CD8-positive, alpha-beta memory T cell (primary cell): ENCODE data around the gene CA6. TPM values are rescaled to one million over a fixed set of nuclear protein-coding genes. Genes with fewer than 3 reads are reported as not detected.
"Not testable (repeated sequence)": the region's sequence is repeated elsewhere in the genome, so short reads cannot be mapped to it uniquely, and the experiment has no call there.

Experiments used
- CTCF ChIA-PET: fragments of 350-600 bp; sonication (Branson Sonifier 250); formaldehyde crosslinking; loops from one replicate; lab custom pipeline; 2021; ENCODE audit warnings: antibody characterized with exemption; lab: Charles Lee
- POLR2A ChIA-PET: fragments of 350-600 bp; sonication (Branson Sonifier 250); formaldehyde crosslinking; loops from one replicate; lab custom pipeline; 2021; ENCODE audit warnings: antibody characterized with exemption; lab: Charles Lee
- DNase-seq, 5 donors: peaks; one replicate each; pipeline versions ENCODE4 v3.0.0 to v3.0.0-alpha.2; 2020 to 2022; ENCODE audit warnings: mixed read lengths in 1 of 5
- H3K27ac ChIP-seq: one replicate; pipeline ENCODE4 v1.7.0; 2013; ENCODE audit warnings: low read depth, mild to moderate bottlenecking, low read length, moderate library complexity
- H3K27me3 ChIP-seq: 2 replicates; pipeline ENCODE4 v1.7.0; 2013; ENCODE audit warnings: low read length, mild to moderate bottlenecking; ENCODE audit not compliant: insufficient read depth, poor library complexity, severe bottlenecking
- H3K36me3 ChIP-seq: 2 replicates; pipeline ENCODE4 v1.7.0; 2013; ENCODE audit warnings: mild to moderate bottlenecking, low read length, moderate library complexity; ENCODE audit not compliant: insufficient read depth
- H3K4me1 ChIP-seq: 2 replicates; pipeline ENCODE4 v1.7.0; 2013; ENCODE audit warnings: mild to moderate bottlenecking, low read length, moderate library complexity; ENCODE audit not compliant: insufficient read depth
- H3K4me3 ChIP-seq: 2 replicates; pipeline ENCODE4 v1.7.0; 2013; ENCODE audit warnings: mild to moderate bottlenecking, low read length
- H3K9me3 ChIP-seq: 2 replicates; pipeline ENCODE4 v1.7.0; 2013; ENCODE audit warnings: mild to moderate bottlenecking, low read length
- H3K27ac Mint-ChIP-seq, 8 donors: one replicate each; pipeline ENCODE4 v1.8.0; 2020 to 2021; ENCODE audit warnings: mixed read lengths in 8 of 8, mild to moderate bottlenecking in 6 of 8, inconsistent platforms in 3 of 8, moderate library complexity in 3 of 8
- H3K27me3 Mint-ChIP-seq, 2 donors: one replicate each; pipeline ENCODE4 v1.8.0; 2020 to 2021; ENCODE audit warnings: mixed read lengths in 2 of 2, mild to moderate bottlenecking in 1 of 2, moderate library complexity in 1 of 2
- H3K36me3 Mint-ChIP-seq, 3 donors: one replicate each; pipeline ENCODE4 v1.8.0; 2020 to 2021; ENCODE audit warnings: mixed read lengths in 3 of 3, inconsistent platforms in 1 of 3, mild to moderate bottlenecking in 1 of 3
- H3K4me1 Mint-ChIP-seq, 3 donors: one replicate each; pipeline ENCODE4 v1.8.0; 2020 to 2021; ENCODE audit warnings: mixed read lengths in 3 of 3, inconsistent platforms in 1 of 3, mild to moderate bottlenecking in 1 of 3
- H3K4me3 Mint-ChIP-seq, 7 donors: one replicate each; pipeline ENCODE4 v1.8.0; 2020 to 2021; ENCODE audit warnings: mixed read lengths in 7 of 7, mild to moderate bottlenecking in 6 of 7, moderate library complexity in 4 of 7, inconsistent platforms in 2 of 7
- H3K9me3 Mint-ChIP-seq, 5 donors: one replicate each; pipeline ENCODE4 v1.8.0; 2020 to 2022; ENCODE audit warnings: mixed read lengths in 5 of 5, mild to moderate bottlenecking in 3 of 5, moderate library complexity in 2 of 5, inconsistent platforms in 1 of 5
- polyA plus RNA-seq: library from polyadenylated mRNA; unstranded; fragments of 300-500 nt; fragmentation: Illumina TruSeq; gene quantifications from one replicate; pipeline ENCODE4 v1.2.3, GENCODE V29; 2021
- total RNA-seq, 2 experiments: library from RNA; stranded (reverse); gene quantifications; one replicate each; pipeline ENCODE4 v1.2.3, GENCODE V29; 2021

The CA6 gene
- total and polyA plus RNA-seq, 3 experiments from 2014 or later, result 1.2 to 3.7 (median 1.4) TPM

- H3K4me1 ChIP-seq, result no peaks in the 10 kb centered on the region
- CTCF ChIA-PET, result no interaction called here
- H3K27ac Mint-ChIP-seq, result peak overlapping the region in 1 of 8 donors; percentile 1
- peaks cover 5% of the 10 kb centered on the region for H3K27me3 ChIP-seq
- peaks cover 0 to 2% (median 0%) of the 10 kb centered on the region in 3 donors for H3K4me1 Mint-ChIP-seq
- no peak overlapping the region for H3K4me3 ChIP-seq
- no peak overlapping the region for H3K27ac ChIP-seq
- DNase-seq, result no peak
- POLR2A ChIA-PET, result no interaction called here
- H3K4me3 Mint-ChIP-seq, result no peak overlapping the region
- no peaks in the 10 kb centered on the region for H3K9me3 Mint-ChIP-seq
- no peaks in the 10 kb centered on the region for H3K36me3 ChIP-seq
- H3K27me3 Mint-ChIP-seq, result peaks cover 8 to 15% of the 10 kb centered on the region in 2 donors
- no peaks in the 10 kb centered on the region for H3K36me3 Mint-ChIP-seq
- no peaks in the 10 kb centered on the region for H3K9me3 ChIP-seq
Observed at GRCh38 chr1:9019896-9020295, 74.2 kb downstream of the CA6 start.

- Histone ChIP-seq H3K9me3 (no peaks in the 10 kb centered on the region), H3K27me3 (peaks cover 3% of the 10 kb centered on the region), H3K4me1 (no peaks in the 10 kb centered on the region), H3K27ac (no peak overlapping the region), H3K36me3 (no peaks in the 10 kb centered on the region), H3K4me3 (no peak overlapping the region)
- DNase-seq, result no peak
- Mint-ChIP-seq H3K4me3 (no peak overlapping the region), H3K36me3 (no peaks in the 10 kb centered on the region), H3K27ac (peak overlapping the region in 1 of 8 donors; percentile 71), H3K4me1 (peaks cover 0 to 2% (median 0%) of the 10 kb centered on the region in 3 donors), H3K9me3 (no peaks in the 10 kb centered on the region), H3K27me3 (peaks cover 8 to 12% of the 10 kb centered on the region in 2 donors)
- POLR2A ChIA-PET, result no interaction called here
- CTCF ChIA-PET, result no interaction called here
Observed at GRCh38 chr1:9020305-9020704, 74.6 kb downstream of the CA6 start.

- H3K36me3 ChIP-seq, CTCF ChIA-PET, POLR2A ChIA-PET, DNase-seq, H3K27ac ChIP-seq, H3K27me3 ChIP-seq, H3K36me3 Mint-ChIP-seq, H3K4me1 ChIP-seq, H3K9me3 Mint-ChIP-seq, H3K4me1 Mint-ChIP-seq, H3K4me3 ChIP-seq, H3K27ac Mint-ChIP-seq, H3K9me3 ChIP-seq: not testable (repeated sequence)
- H3K27me3 Mint-ChIP-seq, result peaks cover 3 to 16% of the 10 kb centered on the region in 2 donors
- peak overlapping the region in 1 of 7 donors; percentile 26 for H3K4me3 Mint-ChIP-seq
Observed at GRCh38 chr1:9022026-9022738, 76.5 kb downstream of the CA6 start.

GRCh38 chr1:9022773-9023172 is 77.1 kb downstream of the CA6 start:
- Histone ChIP-seq H3K27ac (no peak overlapping the region), H3K36me3 (no peaks in the 10 kb centered on the region), H3K9me3 (no peaks in the 10 kb centered on the region), H3K4me1 (no peaks in the 10 kb centered on the region), H3K4me3 (no peak overlapping the region), H3K27me3 (no peaks in the 10 kb centered on the region)
- H3K36me3 Mint-ChIP-seq, result no peaks in the 10 kb centered on the region
- DNase-seq, result no peak
- H3K27ac Mint-ChIP-seq, result no peak overlapping the region
- CTCF ChIA-PET, result interaction anchor here (1.0 kb wide), 1 partner anchor 174 kb away, joined by 3 read pairs; no protein-coding TSS in a partner anchor
- no peaks in the 10 kb centered on the region for H3K9me3 Mint-ChIP-seq
- H3K4me1 Mint-ChIP-seq, result peaks cover 0 to 2% (median 0%) of the 10 kb centered on the region in 3 donors
- no peak overlapping the region for H3K4me3 Mint-ChIP-seq
- POLR2A ChIA-PET, result no interaction called here
- H3K27me3 Mint-ChIP-seq, result peaks cover under 1 to 11% of the 10 kb centered on the region in 2 donors

Other genes starting within 250 kb of the CA6 start
- 10 to 100 TPM; 37.9 to 39.2 TPM for gene RERE, start 128.2 kb upstream of the CA6 start, total RNA-seq
- gene RERE, start 128.2 kb upstream of the CA6 start, polyA plus RNA-seq, result 10.9 TPM
- gene ENO1, start 67.2 kb upstream of the CA6 start, total RNA-seq, result 1,000 to 10,000 TPM; 3,105 to 3,136 TPM
- 1,061 TPM for gene ENO1, start 67.2 kb upstream of the CA6 start, polyA plus RNA-seq
- not detected for gene SLC2A7, start 80.6 kb downstream of the CA6 start, total RNA-seq
- not detected for gene SLC2A7, start 80.6 kb downstream of the CA6 start, polyA plus RNA-seq
- gene SLC2A5, start 123.8 kb downstream of the CA6 start, total RNA-seq, result not detected
- not detected for gene SLC2A5, start 123.8 kb downstream of the CA6 start, polyA plus RNA-seq
- 1 to 10 TPM; 3.1 to 4.7 TPM for gene GPR157, start 183.2 kb downstream of the CA6 start, total RNA-seq
- gene GPR157, start 183.2 kb downstream of the CA6 start, polyA plus RNA-seq, result 3.0 TPM